ENCODE results near the gene BCL2.

The BCL2 gene

DNA sequence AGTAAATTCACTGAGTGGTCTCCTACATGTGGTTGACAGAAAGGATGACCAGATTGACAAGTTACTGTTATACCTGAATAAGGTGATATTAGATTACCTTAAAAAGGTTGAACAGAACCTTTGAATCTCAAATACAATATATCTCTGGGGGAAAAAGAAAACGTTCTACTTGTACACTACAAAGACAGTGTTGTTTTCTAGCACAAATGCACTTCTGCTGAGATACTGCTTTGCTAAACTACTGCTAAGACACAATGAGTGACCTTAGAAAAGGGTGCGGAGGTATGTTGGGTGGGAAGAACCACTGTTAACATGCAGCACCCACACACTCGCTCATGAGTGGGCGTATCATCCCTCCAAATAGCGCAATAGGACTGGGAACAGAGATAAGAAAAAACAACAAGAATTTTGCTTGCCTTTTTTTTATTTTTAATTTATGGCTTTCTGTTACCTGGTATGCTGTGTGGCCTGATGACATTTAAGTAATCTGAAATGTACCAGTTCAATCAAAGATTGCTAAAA lies 6.1 kb downstream of the BCL2 start:
- DNase-seq (ENCODE audit: extremely low read depth, low read depth) = no peak
- TF ChIP-seq, protein P1, sequence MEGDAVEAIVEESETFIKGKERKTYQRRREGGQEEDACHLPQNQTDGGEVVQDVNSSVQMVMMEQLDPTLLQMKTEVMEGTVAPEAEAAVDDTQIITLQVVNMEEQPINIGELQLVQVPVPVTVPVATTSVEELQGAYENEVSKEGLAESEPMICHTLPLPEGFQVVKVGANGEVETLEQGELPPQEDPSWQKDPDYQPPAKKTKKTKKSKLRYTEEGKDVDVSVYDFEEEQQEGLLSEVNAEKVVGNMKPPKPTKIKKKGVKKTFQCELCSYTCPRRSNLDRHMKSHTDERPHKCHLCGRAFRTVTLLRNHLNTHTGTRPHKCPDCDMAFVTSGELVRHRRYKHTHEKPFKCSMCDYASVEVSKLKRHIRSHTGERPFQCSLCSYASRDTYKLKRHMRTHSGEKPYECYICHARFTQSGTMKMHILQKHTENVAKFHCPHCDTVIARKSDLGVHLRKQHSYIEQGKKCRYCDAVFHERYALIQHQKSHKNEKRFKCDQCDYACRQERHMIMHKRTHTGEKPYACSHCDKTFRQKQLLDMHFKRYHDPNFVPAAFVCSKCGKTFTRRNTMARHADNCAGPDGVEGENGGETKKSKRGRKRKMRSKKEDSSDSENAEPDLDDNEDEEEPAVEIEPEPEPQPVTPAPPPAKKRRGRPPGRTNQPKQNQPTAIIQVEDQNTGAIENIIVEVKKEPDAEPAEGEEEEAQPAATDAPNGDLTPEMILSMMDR (IDR thresholded peaks at IDR 0.05; ENCODE audit: low read depth, low read length) = no peak

DNA sequence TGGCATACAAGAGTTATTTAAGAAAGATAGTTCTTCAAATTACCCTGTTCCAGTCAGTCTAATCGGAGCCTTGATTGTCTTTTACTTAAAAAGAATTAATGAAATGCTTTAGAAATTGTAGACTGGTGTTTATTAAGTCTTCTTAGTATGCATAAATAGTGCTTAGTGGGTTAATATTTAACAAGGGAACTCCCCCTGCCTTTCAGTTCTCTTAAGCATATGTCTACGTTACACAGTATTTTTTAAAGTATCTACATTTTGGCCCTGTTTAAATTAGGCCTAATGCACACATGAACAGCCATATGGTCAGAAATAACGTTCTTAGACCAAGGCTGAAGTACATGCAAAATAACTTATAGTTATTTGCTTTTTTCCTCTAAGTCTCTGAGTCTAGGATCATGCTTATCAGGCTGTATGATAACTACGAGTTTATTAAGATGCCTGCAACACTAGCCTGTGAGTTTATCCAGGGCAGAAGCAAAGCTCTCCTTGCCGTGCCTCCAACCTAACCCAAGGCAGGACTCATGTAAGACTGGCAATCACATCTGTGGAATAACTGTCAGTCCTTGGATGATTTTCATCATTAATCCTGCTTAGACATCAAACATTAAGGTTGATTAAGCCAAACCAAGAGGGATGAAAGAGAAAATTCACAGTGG lies 6.7 kb downstream of the BCL2 start:
- no peak for DNase-seq (ENCODE audit: extremely low read depth, low read depth)
- TF ChIP-seq, protein P1 (IDR thresholded peaks at IDR 0.05; ENCODE audit: low read depth, low read length) = no peak

- TF ChIP-seq, protein P1 (IDR thresholded peaks at IDR 0.05; ENCODE audit: low read depth, low read length) = no peak
- DNase-seq (ENCODE audit: extremely low read depth, low read depth) = no peak
These were observed 7.6 kb downstream of the BCL2 start for GRCh38 chr18:63312019-63312409.

- no peak for DNase-seq (ENCODE audit: extremely low read depth, low read depth)
- TF ChIP-seq, protein P1 (IDR thresholded peaks at IDR 0.05; ENCODE audit: low read depth, low read length) = no peak
These were observed 8.2 kb downstream of the BCL2 start for GRCh38 chr18:63311118-63312018.

- TF ChIP-seq, protein P1 (IDR thresholded peaks at IDR 0.05; ENCODE audit: low read depth, low read length) = no peak
- DNase-seq (ENCODE audit: extremely low read depth, low read depth) = no peak
These were observed 10.1 kb downstream of the BCL2 start for GRCh38 chr18:63309422-63309821.

DNA sequence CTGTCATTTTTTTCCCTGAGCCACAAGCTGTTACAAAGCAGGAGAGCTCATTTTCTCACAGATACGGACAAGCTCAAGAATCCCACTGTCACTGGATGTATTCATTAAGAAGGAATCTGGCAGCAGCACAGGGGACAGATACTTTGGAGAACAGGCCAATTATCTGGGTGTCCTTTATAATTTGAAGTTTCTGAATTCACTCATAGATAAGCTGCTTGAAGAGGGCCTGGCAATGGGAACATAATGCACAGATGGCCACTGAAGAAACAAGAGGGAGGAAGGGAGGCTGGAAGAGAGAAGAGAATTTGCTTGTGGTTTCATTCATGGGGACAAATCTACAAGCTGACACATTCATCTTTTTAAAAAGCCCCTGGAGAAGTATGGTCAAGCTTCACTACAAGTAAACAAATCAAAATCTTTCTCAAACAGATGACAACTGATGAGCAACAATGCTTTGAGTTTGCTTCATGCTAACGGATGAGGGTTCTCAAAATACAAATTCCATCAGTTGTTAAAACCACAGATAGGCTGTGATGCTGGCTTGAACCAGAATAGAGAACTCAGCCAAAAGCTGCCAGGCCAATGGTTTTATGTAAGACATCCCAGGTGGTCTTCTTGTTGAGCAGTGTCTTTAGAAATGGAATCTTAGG lies 11.9 kb downstream of the BCL2 start:
- TF ChIP-seq, protein P1 (IDR thresholded peaks at IDR 0.05; ENCODE audit: low read depth, low read length) = no peak
- DNase-seq (ENCODE audit: extremely low read depth, low read depth) = no peak
